ENCODE measurements around the gene RHBG.

DNA sequence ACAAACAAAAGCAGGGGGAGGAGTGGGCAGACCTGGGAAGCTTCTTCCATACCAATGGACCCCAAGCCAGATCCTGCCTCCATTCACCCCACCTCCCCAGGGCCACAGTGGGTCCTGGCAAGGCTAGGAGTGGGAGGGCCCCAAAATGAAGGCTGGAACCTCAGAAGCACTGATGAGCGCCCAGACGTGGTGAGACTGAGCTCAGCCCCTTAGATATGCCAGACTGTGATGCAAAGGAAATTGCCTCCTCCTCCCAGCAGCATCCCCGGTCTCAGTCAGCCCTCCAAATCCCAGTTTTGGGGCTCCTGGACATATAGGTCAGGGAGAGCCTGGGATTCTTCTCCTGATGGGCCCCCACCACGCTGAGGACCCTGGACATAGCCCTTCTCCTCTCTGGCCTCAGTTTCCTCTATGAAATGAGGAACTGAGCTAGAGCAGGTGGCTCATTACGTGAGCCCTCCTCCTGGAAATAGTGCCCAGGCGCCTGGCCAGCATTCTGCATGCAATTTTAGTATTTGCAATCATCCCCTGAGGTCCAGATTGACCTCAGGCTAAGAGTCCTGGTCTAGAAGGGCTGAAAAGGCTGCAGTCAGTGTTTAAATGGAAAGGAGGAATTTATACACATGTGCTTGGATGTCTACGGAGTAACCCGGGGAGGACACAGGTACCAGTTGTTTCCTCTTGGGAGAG is 33.5 kb downstream of the RHBG start:
- TF ChIP-seq CTCF (IDR thresholded peaks at IDR 0.05) (no peak), POLR2A (IDR thresholded peaks at IDR 0.05) (no peak)
